ENCODE results near the gene DIRAS2.

GRCh38 chr9:90600029-90600428 is 42.6 kb downstream of the DIRAS2 start:
- TF ChIP-seq POLR2AphosphoS5 (IDR thresholded peaks at IDR 0.05) (no peak), CTCF (IDR thresholded peaks at IDR 0.05) (no peak), EP300 (IDR thresholded peaks at IDR 0.05) (no peak)

Data from upper lobe of left lung (tissue), 4 donors.